ENCODE data around the gene AHRR.

AHRR gene

GRCh38 chr5:305459-305858 lies 16.1 kb upstream of the AHRR start:
- Histone ChIP-seq H3K9me3 (ENCODE audit: severe bottlenecking) (no peaks in the 10 kb centered on the region), H3K36me3 (ENCODE audit: low read depth) (peaks cover 35% of the 10 kb centered on the region), H3K4me3 (ENCODE audit: severe bottlenecking) (no peak overlapping the region), H3K27me3 (ENCODE audit: insufficient read depth, poor library complexity, severe bottlenecking) (no peaks in the 10 kb centered on the region), H3K27ac (ENCODE audit: poor library complexity, severe bottlenecking) (no peak overlapping the region), H3K4me1 (ENCODE audit: insufficient read depth, poor library complexity, severe bottlenecking) (peaks cover 10% of the 10 kb centered on the region)
- no peak for TF ChIP-seq CTCF (IDR thresholded peaks at IDR 0.05; ENCODE audit: poor library complexity, severe bottlenecking)
- ATAC-seq (ENCODE audit: low read depth) = no peak
- DNase-seq (ENCODE audit: low spot score) = peak; percentile 23

GRCh38 chr5:306011-306805 lies 15.3 kb upstream of the AHRR start:
- H3K9me3 ChIP-seq (ENCODE audit: severe bottlenecking) = no peaks in the 10 kb centered on the region
- TF ChIP-seq CTCF (IDR thresholded peaks at IDR 0.05; ENCODE audit: poor library complexity, severe bottlenecking) = no peak
- H3K27me3 ChIP-seq (ENCODE audit: insufficient read depth, poor library complexity, severe bottlenecking) = no peaks in the 10 kb centered on the region
- H3K36me3 ChIP-seq (ENCODE audit: low read depth) = peaks cover 42% of the 10 kb centered on the region
- no peak overlapping the region for H3K27ac ChIP-seq (ENCODE audit: poor library complexity, severe bottlenecking)
- H3K4me1 ChIP-seq (ENCODE audit: insufficient read depth, poor library complexity, severe bottlenecking) = peaks cover 10% of the 10 kb centered on the region
- ATAC-seq (ENCODE audit: low read depth) = no peak
- peak; percentile 60 for DNase-seq (ENCODE audit: low spot score)
- H3K4me3 ChIP-seq (ENCODE audit: severe bottlenecking) = no peak overlapping the region

DNA sequence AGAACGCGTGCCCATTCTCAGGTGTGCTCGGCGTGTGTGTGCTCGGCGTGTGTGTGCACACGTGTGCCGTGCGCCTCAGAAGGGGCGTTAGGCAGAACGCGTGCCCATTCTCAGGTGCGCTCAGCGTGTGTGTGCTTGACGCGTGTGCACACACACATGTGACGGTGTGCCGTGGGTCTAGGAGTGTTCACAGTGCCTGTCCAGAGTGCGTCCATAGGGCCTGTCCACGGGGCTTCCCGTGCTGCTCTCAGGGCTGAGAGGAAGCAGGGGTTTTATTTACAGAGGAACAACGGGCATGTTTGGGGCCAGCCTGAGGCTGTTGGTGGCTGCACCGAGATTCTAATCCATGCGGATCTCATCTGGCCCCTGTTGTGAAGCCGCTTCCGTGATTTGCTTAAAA lies 14.2 kb upstream of the AHRR start:
- Histone ChIP-seq H3K27me3 (ENCODE audit: insufficient read depth, poor library complexity, severe bottlenecking) (no peaks in the 10 kb centered on the region), H3K4me1 (ENCODE audit: insufficient read depth, poor library complexity, severe bottlenecking) (peaks cover 10% of the 10 kb centered on the region), H3K36me3 (ENCODE audit: low read depth) (peaks cover 51% of the 10 kb centered on the region), H3K9me3 (ENCODE audit: severe bottlenecking) (no peaks in the 10 kb centered on the region), H3K4me3 (ENCODE audit: severe bottlenecking) (no peak overlapping the region), H3K27ac (ENCODE audit: poor library complexity, severe bottlenecking) (no peak overlapping the region)
- no peak for TF ChIP-seq CTCF (IDR thresholded peaks at IDR 0.05; ENCODE audit: poor library complexity, severe bottlenecking)
- DNase-seq (ENCODE audit: low spot score) (peak; percentile 49), ATAC-seq (ENCODE audit: low read depth) (no peak)

DNA sequence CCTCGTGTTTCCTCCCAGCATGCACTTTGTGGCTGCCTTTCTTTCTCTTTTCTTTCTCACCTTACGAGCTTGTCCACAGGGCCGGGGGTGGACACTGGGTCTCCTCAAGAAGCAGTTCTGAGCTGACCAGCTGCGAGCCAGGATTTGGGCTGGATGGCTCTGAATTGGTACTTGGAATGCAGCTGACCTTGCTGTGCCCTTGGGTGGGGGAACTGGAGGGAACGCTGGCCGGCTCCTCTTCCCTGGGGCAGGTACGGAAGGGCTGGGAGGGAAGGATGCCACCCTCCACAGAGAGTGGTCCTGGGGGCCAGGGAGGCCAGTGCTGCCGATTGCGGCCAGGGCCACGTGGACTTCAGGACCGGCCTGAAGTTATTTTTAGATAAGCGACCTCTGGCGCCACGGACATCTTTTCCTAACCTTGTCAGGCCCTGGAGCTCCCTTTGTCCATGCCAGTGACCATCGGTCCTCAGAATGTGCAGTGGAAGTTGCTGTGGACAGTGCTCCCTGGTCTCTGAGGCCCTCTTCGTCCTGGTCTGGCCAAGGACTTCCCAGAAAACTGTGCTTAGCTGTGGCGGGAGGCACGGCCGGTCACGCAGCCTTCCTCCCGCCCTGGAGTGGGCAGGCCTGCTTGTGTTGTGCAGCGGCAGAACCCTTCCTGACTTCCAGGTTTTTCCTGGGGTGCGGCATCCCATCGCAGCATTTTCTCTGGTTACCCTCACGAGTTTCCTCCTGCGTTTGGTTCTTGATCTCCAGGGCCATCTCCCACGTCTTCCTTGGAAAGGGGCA lies 13.5 kb upstream of the AHRR start:
- no peaks in the 10 kb centered on the region for H3K9me3 ChIP-seq (ENCODE audit: severe bottlenecking)
- DNase-seq (ENCODE audit: low spot score) = peak; percentile 47
- no peak for ATAC-seq (ENCODE audit: low read depth)
- H3K27ac ChIP-seq (ENCODE audit: poor library complexity, severe bottlenecking) = no peak overlapping the region
- H3K36me3 ChIP-seq (ENCODE audit: low read depth) = peaks cover 58% of the 10 kb centered on the region
- no peak overlapping the region for H3K4me3 ChIP-seq (ENCODE audit: severe bottlenecking)
- peaks cover 10% of the 10 kb centered on the region for H3K4me1 ChIP-seq (ENCODE audit: insufficient read depth, poor library complexity, severe bottlenecking)
- H3K27me3 ChIP-seq (ENCODE audit: insufficient read depth, poor library complexity, severe bottlenecking) = no peaks in the 10 kb centered on the region
- no peak for TF ChIP-seq CTCF (IDR thresholded peaks at IDR 0.05; ENCODE audit: poor library complexity, severe bottlenecking)

Measured in RWPE2 (cell line).